Stimulated activated CD8-positive, alpha-beta memory T cell treated with anti-CD3 and anti-CD28 coated beads, Interleukin-12 subunit alpha, Interleukin-12 subunit beta, amount 100 ng/mL, for 24 hours (primary cell): ENCODE results near the gene ZNF236.

Experiments
- DNase-seq: peaks from one replicate; pipeline ENCODE4 v3.0.0-alpha.2; 2020; ENCODE audit errors: extremely low read depth

Gene ZNF236

GRCh38 chr18:76821356-76821874 lies 942 bp upstream of the ZNF236 start:
- DNase-seq: no peak

GRCh38 chr18:76821875-76822505 lies 367 bp upstream of the ZNF236 start:
- DNase-seq: no peak

- no peak for DNase-seq
Observed at GRCh38 chr18:76823161-76823538, 793 bp downstream of the ZNF236 start.

- DNase-seq: no peak
Observed at GRCh38 chr18:76823587-76824011, 1.2 kb downstream of the ZNF236 start.

- DNase-seq: no peak
Observed at GRCh38 chr18:76824145-76824676, 1.9 kb downstream of the ZNF236 start.

DNA sequence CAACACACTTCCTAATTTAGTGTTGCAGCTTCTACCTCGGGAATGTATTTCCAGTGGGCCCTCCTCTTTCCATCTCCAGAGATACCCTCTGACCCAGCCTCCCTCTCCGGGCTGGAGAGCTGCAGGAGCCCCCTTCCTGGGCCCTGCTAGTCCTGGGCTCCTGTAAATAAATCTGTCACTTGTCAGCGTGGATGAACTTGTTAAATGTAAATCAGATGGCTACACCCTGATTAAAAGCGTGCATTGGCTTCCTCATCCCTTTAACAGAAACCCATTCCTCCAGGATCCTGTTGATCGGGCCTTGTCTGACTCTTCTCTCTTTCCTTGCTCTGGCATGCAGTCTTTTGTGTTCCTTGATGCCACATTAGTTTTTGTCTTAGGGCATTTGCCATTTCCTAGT lies 2.4 kb downstream of the ZNF236 start:
- no peak for DNase-seq

- DNase-seq: no peak
Observed at GRCh38 chr18:76827205-76828200, 5.1 kb downstream of the ZNF236 start.

DNA sequence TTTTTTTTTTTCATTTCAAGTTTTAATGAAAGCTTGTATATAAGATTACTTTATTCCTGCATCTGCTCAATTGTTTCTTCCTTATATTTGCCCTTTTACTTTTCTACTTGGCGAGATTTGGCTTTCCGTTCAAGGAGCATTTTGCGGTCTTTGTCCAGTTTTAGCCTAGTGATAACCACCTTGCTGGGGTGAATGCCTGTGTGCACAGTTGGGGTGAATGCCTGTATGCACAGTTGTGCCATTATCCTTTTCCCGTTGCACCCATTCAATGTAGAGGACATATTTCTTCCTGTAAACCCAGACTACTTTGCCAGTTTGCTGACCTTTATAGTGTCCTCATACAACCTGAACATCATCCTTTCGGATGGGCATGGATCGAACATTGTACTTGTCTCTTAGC lies 12.0 kb downstream of the ZNF236 start:
- DNase-seq: no peak

DNA sequence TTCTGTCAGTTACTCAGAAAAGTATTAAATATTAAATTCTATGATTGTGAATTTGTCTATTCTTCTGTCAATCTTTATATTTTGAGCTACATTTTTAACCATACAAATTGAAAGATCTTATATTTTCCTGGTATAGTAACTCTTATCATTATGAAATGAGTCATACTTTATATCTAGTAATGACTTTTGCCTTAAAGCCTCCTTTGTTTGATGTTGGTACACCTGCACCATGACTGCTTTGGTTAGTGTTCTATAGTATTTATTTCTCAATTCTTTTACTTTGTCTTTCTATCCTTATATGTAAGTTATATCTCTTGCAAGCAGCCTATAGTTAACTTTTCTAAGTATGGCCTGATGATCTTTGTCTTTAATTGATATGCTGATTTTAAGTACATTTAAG lies 13.0 kb downstream of the ZNF236 start:
- DNase-seq: no peak

- no peak for DNase-seq
Observed at GRCh38 chr18:76837071-76837470, 14.7 kb downstream of the ZNF236 start.

DNA sequence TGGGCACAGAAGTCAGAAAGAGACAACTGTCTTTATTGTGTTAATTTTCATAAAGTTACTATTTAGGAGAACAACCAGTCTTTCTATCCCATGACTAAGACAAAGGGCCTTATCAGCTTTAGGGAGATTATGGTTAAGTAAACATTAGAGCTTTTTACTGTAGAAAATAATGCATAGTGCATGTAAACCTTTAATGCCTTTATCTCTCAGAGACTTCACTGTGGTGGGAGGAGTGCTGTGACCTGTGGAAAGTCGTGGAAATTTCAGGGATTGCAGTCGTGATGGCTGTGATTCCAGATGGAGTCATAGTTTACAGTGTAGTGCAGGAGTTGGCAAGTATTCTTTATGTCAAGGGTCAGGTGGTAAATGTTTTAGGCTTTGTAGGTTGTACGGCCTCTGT lies 15.8 kb downstream of the ZNF236 start:
- DNase-seq: no peak

- no peak for DNase-seq
Observed at GRCh38 chr18:76839086-76839794, 16.9 kb downstream of the ZNF236 start.

DNA sequence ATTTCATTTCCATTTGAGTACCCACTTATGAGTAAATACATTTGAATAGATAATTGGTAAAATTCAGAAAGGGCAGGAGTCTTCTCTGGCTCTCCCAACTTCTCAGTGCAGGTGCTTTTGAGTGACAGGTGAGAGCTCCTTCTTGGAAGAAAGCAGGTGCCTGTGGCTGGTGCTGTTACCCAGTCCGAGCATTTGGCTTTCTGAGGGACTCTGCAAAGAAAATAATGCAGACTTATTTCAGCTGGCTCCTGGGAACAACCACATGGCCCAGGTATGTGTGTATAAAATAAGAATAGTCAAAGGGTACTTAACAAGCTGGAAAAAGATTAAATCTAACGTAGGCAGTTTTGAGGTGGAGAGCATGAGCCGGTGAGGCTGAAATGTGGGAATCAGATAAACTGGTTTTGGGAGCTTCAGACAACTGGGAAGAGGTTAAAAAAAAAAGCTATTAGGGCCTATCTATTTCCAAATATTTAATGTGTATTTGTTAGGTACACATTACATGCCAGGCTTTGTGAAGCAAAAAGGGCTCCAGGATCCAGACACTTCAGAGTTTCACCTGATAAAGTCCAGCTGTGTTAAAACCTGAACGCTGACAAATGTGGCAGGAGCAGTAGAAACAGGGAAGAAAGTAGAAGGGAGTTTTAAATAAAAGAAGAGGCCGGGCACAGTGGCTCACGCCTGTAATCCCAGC lies 20.6 kb downstream of the ZNF236 start:
- DNase-seq: no peak

DNA sequence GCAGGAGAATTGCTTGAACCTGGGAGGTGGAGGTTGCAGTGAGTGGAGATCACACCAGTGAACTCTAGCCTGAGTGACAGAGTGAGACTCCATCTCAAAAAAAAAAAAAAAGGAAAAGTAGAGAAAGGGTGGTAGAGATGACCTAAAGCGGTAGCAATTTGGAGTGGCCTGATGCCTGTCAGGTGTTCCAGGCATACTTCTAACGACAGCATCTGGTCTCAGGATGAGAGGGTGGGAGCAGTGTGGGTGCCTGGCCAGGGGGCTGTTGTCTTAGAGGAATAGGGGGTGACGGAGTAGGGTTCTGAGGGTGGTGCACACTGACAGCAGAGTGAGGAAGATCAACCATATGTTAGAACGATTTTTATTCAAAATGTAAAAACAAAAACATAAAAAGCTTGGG lies 21.8 kb downstream of the ZNF236 start:
- DNase-seq: no peak

DNA sequence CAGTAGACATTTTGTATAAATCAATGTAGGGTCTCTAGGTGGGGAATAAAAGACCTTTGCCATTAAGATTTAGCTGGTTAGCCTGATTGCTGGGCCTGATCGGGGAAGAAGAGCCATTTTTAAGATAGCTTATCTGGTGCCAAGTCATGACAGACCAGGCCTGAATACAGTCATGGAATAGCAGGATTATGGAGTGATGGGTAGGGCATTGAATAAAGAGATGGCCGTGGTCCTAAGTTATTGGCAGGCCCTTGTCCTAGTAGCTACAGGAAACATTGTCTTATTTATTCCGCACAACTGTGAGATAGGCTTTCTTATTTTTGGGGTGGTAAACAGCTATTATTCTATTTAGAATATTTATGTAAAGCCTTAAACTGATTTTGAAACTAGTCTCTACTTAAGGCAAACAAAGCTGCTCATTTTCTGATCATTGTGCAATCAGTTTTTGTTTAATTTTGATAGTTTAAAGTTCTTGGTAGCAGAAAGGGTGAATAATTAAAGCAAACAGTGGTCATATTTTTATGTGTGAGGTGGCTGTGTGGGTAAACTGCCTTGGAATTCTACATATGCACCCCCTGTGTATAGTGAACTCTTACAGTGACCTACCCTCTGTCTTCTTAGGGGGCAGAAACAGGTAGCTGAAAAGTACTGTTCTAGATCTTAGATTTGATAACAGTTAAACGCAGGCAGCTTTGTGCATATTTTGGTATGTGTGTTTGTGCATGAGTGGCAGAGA lies 22.6 kb downstream of the ZNF236 start:
- no peak for DNase-seq

GRCh38 chr18:76846217-76846616 lies 23.9 kb downstream of the ZNF236 start:
- DNase-seq: no peak

DNA sequence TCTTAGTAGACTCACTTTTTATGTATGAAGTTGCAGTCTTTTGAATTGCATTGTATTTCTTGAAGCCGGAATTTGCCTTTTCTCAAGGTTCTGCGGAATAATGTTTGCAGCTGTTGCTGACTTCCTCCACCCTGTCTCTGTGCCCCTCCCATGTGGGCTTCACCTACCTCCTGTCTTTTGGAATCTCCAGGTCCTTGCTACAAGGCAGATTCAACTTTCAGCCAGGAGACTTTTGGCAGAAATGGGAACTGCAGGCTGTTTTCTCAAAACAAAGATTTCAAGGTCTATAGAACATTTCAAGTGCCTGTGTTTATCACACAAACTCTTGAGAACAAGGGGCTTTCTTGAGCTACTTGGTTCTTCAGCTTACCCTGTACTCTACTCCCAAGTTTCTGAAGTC lies 25.6 kb downstream of the ZNF236 start:
- no peak for DNase-seq

DNA sequence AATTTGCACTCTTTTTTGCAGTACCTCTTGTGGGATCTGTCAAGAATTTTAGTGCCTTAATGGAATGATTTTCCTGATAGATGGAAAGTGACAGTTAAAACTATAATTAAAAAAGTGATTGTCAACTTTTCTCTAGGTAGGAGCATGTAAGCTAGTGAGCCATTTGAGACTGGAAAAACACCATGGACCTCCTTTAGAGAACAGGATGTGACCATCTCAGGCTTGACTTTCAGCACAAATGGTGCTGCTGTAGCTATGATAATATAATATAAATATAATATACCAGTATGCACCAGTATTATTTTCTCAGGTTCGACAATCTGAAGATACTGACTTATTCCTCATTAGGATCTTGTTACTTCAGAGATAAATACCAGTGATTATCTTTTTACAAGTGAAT lies 27.8 kb downstream of the ZNF236 start:
- DNase-seq: no peak

- DNase-seq: no peak
Observed at GRCh38 chr18:76855594-76855993, 33.2 kb downstream of the ZNF236 start.

GRCh38 chr18:76857476-76857875 lies 35.1 kb downstream of the ZNF236 start:
- no peak for DNase-seq
